K562 (cell line): Measurements from ENCODE around the gene PMPCA. TPM values are rescaled to one million over a fixed set of nuclear protein-coding genes. Genes with fewer than 3 reads are reported as not detected.

Experiments used
- ATAC-seq: fragments of 200-7000 bp; cut with Tn5 transposase; 3 replicates; pipeline ENCODE4 v1.9.1; 2020; ENCODE audit warnings: moderate library complexity
- BruUV-seq: library from RNA; stranded (reverse); fragments of 400-500 nt; replicated peaks from 2 replicates; lab custom pipeline; 2021; lab: Mats Ljungman, UMichigan
- CTCF ChIA-PET: fragments of 300-600 bp; formaldehyde crosslinking; extraction: SDS; loops from one replicate; lab custom pipeline; 2021; ENCODE audit warnings: low intra/inter-chr PET ratio; lab: Yijun Ruan, JAX
- POLR2A ChIA-PET: fragments of 300-600, 350-650 bp; sonication (Branson Sonifier 250); formaldehyde crosslinking; extraction: SDS; loops from one replicate; lab custom pipeline; 2021; ENCODE audit warnings: antibody characterized with exemption, inconsistent platforms; lab: Yijun Ruan, JAX
- DNase-seq, 4 experiments: peaks; one replicate each; pipeline versions ENCODE4 v3.0.0 to v3.0.0-alpha.2; 2011 to 2018; ENCODE audit warnings: low spot score in 3 of 4, mixed read lengths in 3 of 4; ENCODE audit errors: extremely low read depth in 1 of 4
- FAIRE-seq: peaks from 2 replicates; lab custom pipeline; 2011; peaks lifted over from hg19 to GRCh38; lab: Jason Lieb, UNC
- H2AFZ ChIP-seq: 2 replicates; pipeline ENCODE4 v1.6.0; 2011; ENCODE audit warnings: low read depth, low read length, control low read depth, inconsistent platforms
- H3K27ac ChIP-seq: fragments of 200-600 bp; 3 replicates; pipeline ENCODE4 v1.8.0; 2011; ENCODE audit warnings: low read depth, mild to moderate bottlenecking, control low read depth, inconsistent platforms, low read length, moderate library complexity, mixed read lengths; ENCODE audit errors: extremely low read depth
- H3K27me3 ChIP-seq, 2 experiments: fragments of 300-600 bp in 1 of 2; 2 replicates in 1 of 2; 3 replicates in 1 of 2; pipeline versions ENCODE4 v1.6.0 to v1.8.0; 2011; ENCODE audit warnings: inconsistent platforms in 2 of 2, low read length in 2 of 2, mild to moderate bottlenecking in 1 of 2, mixed read lengths in 1 of 2, moderate library complexity in 1 of 2; ENCODE audit not compliant: control insufficient read depth in 2 of 2, insufficient read depth in 2 of 2
- H3K36me3 ChIP-seq: fragments of 300-600 bp; 3 replicates; pipeline ENCODE4 v1.8.0; 2011; ENCODE audit warnings: mild to moderate bottlenecking, low read length, inconsistent platforms; ENCODE audit not compliant: control insufficient read depth, insufficient read depth
- H3K4me1 ChIP-seq, 2 experiments: fragments of 200-600 bp in 1 of 2; replicated peaks in 1 of 2; 2 replicates in 1 of 2; 3 replicates in 1 of 2; pipeline versions ENCODE4 v1.5.1 to v1.8.0; 2011; ENCODE audit warnings: inconsistent platforms in 2 of 2, low read length in 2 of 2, mild to moderate bottlenecking in 1 of 2, mixed read lengths in 1 of 2, moderate library complexity in 1 of 2; ENCODE audit not compliant: control insufficient read depth in 2 of 2, insufficient read depth in 2 of 2
- H3K4me2 ChIP-seq: 2 replicates; pipeline ENCODE4 v1.6.1; 2011; ENCODE audit warnings: low read length, control low read depth, inconsistent platforms, mixed read lengths; ENCODE audit not compliant: insufficient read depth
- H3K4me3 ChIP-seq: fragments of 200-600 bp; sonication (generic), shearing (Covaris generic); 2 replicates; pipeline ENCODE4 v1.5.1; 2016; ENCODE audit warnings: control low read depth, inconsistent platforms
- H3K79me2 ChIP-seq: fragments of 200-600 bp; 3 replicates; pipeline ENCODE4 v1.8.0; 2011; ENCODE audit warnings: low read length, inconsistent platforms; ENCODE audit not compliant: control insufficient read depth, insufficient read depth
- H3K9ac ChIP-seq, 2 experiments: 2 replicates each; pipeline versions ENCODE4 v1.6.0 to v1.6.1; 2011; ENCODE audit warnings: low read depth in 2 of 2, low read length in 2 of 2, control low read depth in 1 of 2, inconsistent platforms in 1 of 2, mild to moderate bottlenecking in 1 of 2, mixed read lengths in 1 of 2; ENCODE audit not compliant: insufficient read depth in 1 of 2
- H3K9me1 ChIP-seq: one replicate; pipeline ENCODE4 v1.6.0; 2011; ENCODE audit warnings: inconsistent platforms, mild to moderate bottlenecking, low read length, moderate library complexity; ENCODE audit not compliant: control insufficient read depth, insufficient read depth
- H3K9me3 ChIP-seq: replicated peaks from 2 replicates; pipeline ENCODE4 v1.5.1; 2011; ENCODE audit warnings: low read depth, low read length, inconsistent platforms; ENCODE audit not compliant: control insufficient read depth, insufficient read depth
- H4K20me1 ChIP-seq: replicated peaks from 2 replicates; pipeline ENCODE4 v1.6.1; 2011; ENCODE audit warnings: low read length, inconsistent platforms, mixed read lengths; ENCODE audit not compliant: control insufficient read depth, insufficient read depth
- BCL6 ChIP-seq: fragments of 250-450 bp; sonication (Bioruptor Pico); IDR thresholded peaks from 2 replicates; pipeline ENCODE4 v1.4.0; 2020
- C11orf30 ChIP-seq: fragments of 450-650 bp; IDR thresholded peaks from 2 replicates; pipeline ENCODE4 v1.6.1; 2016; ENCODE audit warnings: low read depth, mild to moderate bottlenecking
- CHCHD3 ChIP-seq: fragments of 250-450 bp; sonication (Bioruptor Pico); IDR thresholded peaks from 2 replicates; pipeline ENCODE4 v2.1.2; 2022; ENCODE audit warnings: mild to moderate bottlenecking
- FOXK1 ChIP-seq: sonication (generic); formaldehyde crosslinking; IDR thresholded peaks from 2 replicates; pipeline ENCODE4 v1.8.0; 2022; ENCODE audit warnings: missing genetic modification reagents, mild to moderate bottlenecking, borderline replicate concordance
- HOMEZ ChIP-seq: fragments of 250-450 bp; sonication (Bioruptor Pico); IDR thresholded peaks from 2 replicates; pipeline ENCODE4 v1.4.0; 2020; ENCODE audit warnings: mild to moderate bottlenecking, moderate library complexity
- NCOA4 ChIP-seq: fragments of 450-650 bp; IDR thresholded peaks from 2 replicates; pipeline ENCODE4 v1.6.1; 2018; ENCODE audit warnings: mild to moderate bottlenecking; ENCODE audit not compliant: partially characterized antibody
- POLR2G ChIP-seq: fragments of 200-400 bp; formaldehyde crosslinking; IDR thresholded peaks from 2 replicates; pipeline ENCODE4 v1.6.1; 2017; ENCODE audit warnings: low read depth, mild to moderate bottlenecking, antibody characterized with exemption, low read length, moderate library complexity
- RBFOX2 ChIP-seq: fragments of 200-400 bp; formaldehyde crosslinking; IDR thresholded peaks from 2 replicates; pipeline ENCODE4 v1.6.1; 2017; ENCODE audit warnings: low read depth, mild to moderate bottlenecking, low read length, moderate library complexity
- SAFB ChIP-seq: fragments of 200-400 bp; formaldehyde crosslinking; IDR thresholded peaks from 2 replicates; pipeline ENCODE4 v1.6.1; 2017; ENCODE audit warnings: low read depth, low read length, borderline replicate concordance
- SMARCE1 ChIP-seq: fragments of 450-650 bp; IDR thresholded peaks from 2 replicates; pipeline ENCODE4 v1.7.1; 2016; ENCODE audit warnings: mild to moderate bottlenecking
- TAL1 ChIP-seq: fragments of 450-650 bp; IDR thresholded peaks from 2 replicates; pipeline ENCODE4 v1.6.1; 2016; ENCODE audit warnings: mild to moderate bottlenecking
- THRAP3 ChIP-seq: fragments of 450-650 bp; IDR thresholded peaks from 2 replicates; pipeline ENCODE4 v1.6.1; 2016; ENCODE audit warnings: mild to moderate bottlenecking, inconsistent platforms, borderline replicate concordance
- THRB ChIP-seq: fragments of 450-650 bp; formaldehyde crosslinking; conservative IDR thresholded peaks from 2 replicates; pipeline ENCODE4 v1.4.0; 2022; ENCODE audit warnings: mild to moderate bottlenecking, missing genetic modification characterization
- TRIM28 ChIP-seq: fragments of 450-650 bp; IDR thresholded peaks from 2 replicates; pipeline ENCODE4 v1.6.1; 2017
- USF2 ChIP-seq: sonication (generic); formaldehyde crosslinking; IDR thresholded peaks from 2 replicates; pipeline ENCODE4 v1.5.0; 2020; ENCODE audit warnings: missing genetic modification reagents
- ZNF395 ChIP-seq: fragments of 200-800 bp; sonication (Bioruptor generic); IDR thresholded peaks from 2 replicates; pipeline ENCODE4 v1.6.1; 2017; ENCODE audit warnings: missing genetic modification characterization, missing compliant biosample characterization
- WGBS: fragments of 100-300 bp; shearing (Covaris generic); methylation state at CpG from one replicate; pipeline ENCODE4 v1.1.6; 2016; ENCODE audit warnings: low coverage, mixed read lengths; ENCODE audit not compliant: insufficient coverage; ENCODE audit errors: missing lambda C conversion rate; 5-methylcytosine and 5-hydroxymethylcytosine counted together
- in situ Hi-C: fragments of 300-500 bp; cut with MboI; formaldehyde crosslinking; loops from 4 replicates; pipeline ENCODE4 v1.15.0; 2018; ENCODE audit warnings: inconsistent platforms, mixed read lengths
- intact Hi-C: fragments of 100-400 bp; cut with micrococcal nuclease; formaldehyde crosslinking; loops from 2 replicates; pipeline ENCODE4 v1.14.2; 2022
- polyA plus RNA-seq, 8 experiments: library from polyadenylated mRNA; depleted of rRNA in 4 of 8; stranded (reverse) in 5 of 8; unstranded in 3 of 8; fragments of >200 nt; fragmentation: Nextera tagmentation in 2 of 8; fragmentation: Illumina TruSeq in 1 of 8; extraction: Ambion mirVana in 2 of 8; extraction: Trizol in 1 of 8; gene quantifications; 2 replicates each; pipeline versions ENCODE4 v1.2.1 to v1.2.3, GENCODE V29; 2011 to 2014; ENCODE audit warnings: inconsistent platforms in 1 of 8, missing spikeins in 1 of 8
- total RNA-seq, 7 experiments: library from RNA; depleted of rRNA in 6 of 7; stranded (reverse); fragments of >200 nt in 6 of 7; fragmentation: Illumina TruSeq in 2 of 7; extraction: Trizol in 2 of 7; gene quantifications; 2 replicates each; pipeline versions ENCODE4 v1.2.1 to v1.2.3, GENCODE V29; 2011 to 2021; ENCODE audit warnings: low replicate concordance in 1 of 7

Gene PMPCA
- total and polyA plus RNA-seq, 9 of the 15 experiments (the other 6 are each of a cell fraction or from before 2014, with no cell fraction given), result 23.9 to 143 (median 86.6) TPM

DNA sequence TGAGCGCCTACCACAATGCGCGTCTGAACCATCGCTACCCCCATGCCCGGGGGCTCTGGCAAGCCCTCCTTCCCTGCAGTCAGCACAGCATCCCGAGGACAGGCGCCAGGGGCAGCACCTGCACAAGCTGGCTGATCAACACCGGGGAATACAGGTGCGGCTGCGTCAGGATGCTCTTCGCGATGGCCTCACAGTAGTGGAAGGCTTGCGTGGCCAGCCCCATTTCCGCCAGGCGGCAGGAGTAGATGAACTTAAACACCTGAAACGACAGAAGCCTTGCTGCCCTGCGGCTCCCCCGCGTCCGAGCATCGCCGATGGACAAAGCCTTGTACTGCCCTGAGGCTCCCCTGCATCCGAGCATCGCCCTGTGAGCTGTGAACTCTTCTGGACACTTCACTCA, 46.9 kb downstream of the PMPCA start:
- H3K79me2 ChIP-seq, result no peaks in the 10 kb centered on the region
- in situ Hi-C loops (no loop called here), intact Hi-C loops (no loop called here)
- no peak overlapping the region for H3K27ac ChIP-seq
- FAIRE-seq (no peak), ATAC-seq (no peak), DNase-seq (no peak)
- H3K36me3 ChIP-seq, result peaks cover 85% of the 10 kb centered on the region
- H3K4me2 ChIP-seq, result no peak overlapping the region
- no peak overlapping the region for H3K4me3 ChIP-seq
- no TSS peak for BruUV-seq
- ChIA-PET POLR2A (interaction anchor here (0.6 to 2.1 kb wide), 7 partner anchors 8 to 379 kb away, joined by 4 to 7 read pairs (median 5); no protein-coding TSS in a partner anchor), CTCF (no interaction called here)
- no peak overlapping the region for H3K9ac ChIP-seq
- 96% methylated on average over 17 of the region's 24 CpGs for WGBS
- TF ChIP-seq SMARCE1, result no peak
- TF ChIP-seq CHCHD3 (CRISPR knock-in tag), result no peak
- TF ChIP-seq POLR2G, result peak; percentile 54
- no peak for TF ChIP-seq THRB (CRISPR knock-in tag)
- TF ChIP-seq C11orf30, result no peak
- TF ChIP-seq TRIM28, result no peak
- TF ChIP-seq USF2 (CRISPR knock-in tag), result no peak
- TF ChIP-seq TAL1, result no peak
- no peak for TF ChIP-seq HOMEZ (CRISPR knock-in tag)
- TF ChIP-seq NCOA4, result no peak
- no peak for TF ChIP-seq THRAP3
- peak; percentile 33; the same call in 1 of the 2 replicates for TF ChIP-seq RBFOX2
- no peak for TF ChIP-seq ZNF395 (CRISPR knock-in tag)
- TF ChIP-seq SAFB, result no peak
- TF ChIP-seq FOXK1 (CRISPR knock-in tag), result no peak
- no peak for TF ChIP-seq BCL6
- no peak overlapping the region for H2AFZ ChIP-seq
- no peaks in the 10 kb centered on the region for H3K27me3 ChIP-seq
- no peaks in the 10 kb centered on the region for H3K9me3 ChIP-seq
- H4K20me1 ChIP-seq, result no peaks in the 10 kb centered on the region
- H3K9me1 ChIP-seq, result no peaks in the 10 kb centered on the region
- H3K4me1 ChIP-seq, result 0 out of 5 replicates have a peak, but pooled peaks cover 0 to 3% of the 10 kb centered on the region in 2 experiments
